ENCODE data around the gene RAPH1. TPM values are rescaled to one million over a fixed set of nuclear protein-coding genes. Genes with fewer than 3 reads are reported as not detected.

The RAPH1 gene
- total RNA-seq, 1 experiment from 2014 or later = 9.4 TPM

DNA sequence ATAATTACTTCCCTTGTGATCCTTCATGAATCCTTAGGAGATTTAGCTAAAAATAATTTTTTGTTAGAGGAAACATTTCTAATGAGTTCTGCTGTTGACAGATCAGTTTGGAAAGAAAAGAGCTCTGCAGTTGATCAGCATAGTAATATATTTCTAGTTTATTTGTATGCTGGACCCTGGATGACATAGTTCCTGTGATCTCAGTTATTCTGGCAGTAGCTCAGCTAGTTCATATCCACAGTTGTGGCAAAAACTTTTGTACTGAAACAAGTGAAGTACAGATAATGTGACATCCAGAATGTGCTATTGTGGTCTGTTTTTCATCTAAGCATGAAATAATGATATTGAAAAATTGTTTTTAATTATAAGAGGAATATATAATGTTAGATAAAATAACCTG lies 173.2 kb downstream of the RAPH1 start:
- no peak for DNase-seq (ENCODE audit: low read depth)

DNA sequence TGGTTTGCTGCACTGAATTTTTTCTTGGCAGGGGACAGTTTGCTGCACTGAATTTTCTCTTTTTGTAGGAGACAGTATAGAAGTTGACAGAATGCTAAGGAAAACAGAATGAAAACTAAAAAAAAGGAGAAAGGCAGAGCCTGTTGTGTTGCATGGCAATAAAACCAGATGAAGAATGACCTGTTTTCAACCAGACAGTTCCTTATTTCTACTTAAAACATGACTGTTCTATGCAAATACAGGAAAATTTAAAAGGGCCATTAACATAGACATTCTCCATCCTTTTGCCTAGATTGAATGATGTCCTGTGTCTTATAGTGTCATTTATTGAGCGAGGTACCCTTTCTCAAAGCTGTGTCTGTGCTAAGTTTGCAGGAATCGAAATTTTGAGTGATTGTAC lies 173.6 kb downstream of the RAPH1 start:
- DNase-seq (ENCODE audit: low read depth) = no peak

DNA sequence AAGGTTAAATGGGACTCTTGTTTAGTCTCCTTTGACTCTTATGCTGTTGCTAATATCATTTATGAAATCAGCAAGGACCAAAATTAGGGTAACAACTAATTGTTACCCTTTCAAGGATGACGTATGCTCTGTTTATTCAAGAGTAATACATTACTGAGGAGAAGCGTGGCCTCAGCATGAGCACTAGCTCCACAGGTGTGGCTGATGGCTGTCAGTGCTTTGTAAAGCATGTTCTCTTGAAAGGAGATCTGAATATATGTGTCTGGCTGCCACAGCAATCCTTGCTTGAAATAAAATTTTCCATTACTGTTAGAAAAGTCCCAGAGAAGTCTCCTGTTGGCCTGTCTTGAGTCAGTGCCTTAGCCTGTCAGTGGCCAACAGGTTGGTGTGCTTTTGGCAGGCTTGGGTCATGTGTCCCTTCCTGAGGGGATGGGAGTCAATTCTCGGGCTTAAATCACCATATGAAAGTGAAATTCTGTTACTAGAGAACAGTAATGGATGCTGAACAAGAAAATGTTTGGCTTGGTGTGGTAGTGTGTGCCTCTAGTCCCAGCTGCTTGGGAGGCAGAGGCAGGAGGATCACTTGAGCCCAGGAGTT lies 174.2 kb downstream of the RAPH1 start:
- no peak for DNase-seq (ENCODE audit: low read depth)

DNA sequence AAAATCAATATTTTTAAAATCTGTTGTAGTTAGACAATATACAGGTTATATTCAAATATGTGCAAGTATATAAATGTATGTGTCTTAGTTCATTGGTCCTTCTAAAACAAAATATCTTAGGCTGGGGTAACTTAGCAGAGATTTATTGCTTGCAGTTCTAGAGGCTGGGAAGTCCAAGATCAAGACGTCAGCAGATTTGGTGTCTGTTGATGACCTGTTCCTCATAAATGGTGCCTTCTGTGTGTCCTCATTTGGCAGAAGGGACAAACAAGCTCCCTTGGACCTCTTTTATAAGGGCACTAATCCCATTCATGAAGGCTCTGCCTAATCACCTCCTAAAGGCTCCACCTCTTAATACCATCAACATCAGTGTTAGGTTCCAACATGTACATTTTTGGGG lies 175.7 kb downstream of the RAPH1 start:
- DNase-seq (ENCODE audit: low read depth) = no peak

DNA sequence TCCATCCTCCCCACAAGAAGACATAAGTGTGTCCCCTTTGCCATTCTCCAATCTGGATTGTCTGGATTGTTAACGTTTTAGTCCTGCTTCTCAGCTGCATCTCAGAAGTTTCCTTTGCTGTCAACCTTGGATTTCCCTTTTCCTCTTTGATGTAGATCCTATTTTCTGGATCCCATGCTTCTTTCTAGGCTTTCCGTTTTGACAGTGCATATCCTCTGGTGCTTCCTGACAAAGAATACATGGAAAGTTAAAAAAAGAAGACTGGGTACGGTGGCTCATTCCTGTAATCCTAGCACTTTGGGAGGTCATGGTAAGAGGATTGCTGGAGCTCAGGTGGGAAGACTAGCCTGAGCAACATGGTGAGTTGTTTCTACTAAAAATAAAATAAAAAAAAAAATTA lies 180.1 kb downstream of the RAPH1 start:
- DNase-seq (ENCODE audit: low read depth) = no peak

DNA sequence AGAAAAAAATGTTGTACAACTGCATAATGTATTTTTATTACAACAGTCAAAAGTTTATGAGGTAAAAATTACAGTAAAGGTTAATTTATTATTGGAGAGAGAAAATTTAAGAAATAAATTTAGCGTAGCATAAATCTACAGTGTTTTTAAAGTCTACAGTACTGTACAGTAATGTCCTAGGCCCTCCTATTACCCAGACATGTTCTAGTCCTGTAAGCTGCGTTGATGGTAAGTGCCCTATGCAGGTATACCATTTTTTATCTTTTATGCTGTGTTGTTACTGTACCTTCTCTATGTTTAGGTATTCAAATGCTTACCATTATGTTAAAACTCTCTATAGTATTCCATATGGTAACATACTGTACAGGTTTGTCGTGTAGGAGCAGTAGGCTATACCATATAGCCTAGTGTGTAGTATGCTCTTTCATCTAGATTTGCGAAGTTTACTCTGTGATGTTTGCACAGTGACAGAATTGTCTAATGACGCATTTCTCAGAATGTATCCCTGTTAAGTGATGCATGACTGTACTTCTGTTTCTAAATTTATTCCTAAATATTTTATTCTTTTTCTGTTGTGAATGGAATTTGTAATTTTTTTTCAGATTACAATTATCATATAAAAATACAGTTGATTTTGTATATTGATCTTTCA lies 182.4 kb downstream of the RAPH1 start:
- no peak for DNase-seq (ENCODE audit: low read depth)

DNA sequence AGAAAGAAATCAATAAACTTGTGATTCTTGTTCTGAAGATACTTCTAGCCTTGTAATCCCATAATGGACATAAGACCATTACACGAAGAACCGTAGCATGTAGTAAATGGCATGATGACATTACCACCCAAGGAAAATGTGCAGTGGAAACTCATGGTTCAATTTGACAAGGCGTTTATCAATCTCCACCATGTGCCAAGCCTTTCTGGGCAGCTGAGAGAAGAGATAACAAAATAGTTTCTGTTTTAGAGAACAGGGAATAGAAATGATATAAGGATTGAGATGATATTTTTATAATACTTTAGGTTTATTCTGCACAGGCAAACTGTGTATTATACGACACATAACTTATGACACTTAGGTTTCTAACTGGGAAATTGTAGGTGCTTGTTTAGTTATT lies 187.7 kb downstream of the RAPH1 start:
- DNase-seq (ENCODE audit: low read depth) = no peak

DNA sequence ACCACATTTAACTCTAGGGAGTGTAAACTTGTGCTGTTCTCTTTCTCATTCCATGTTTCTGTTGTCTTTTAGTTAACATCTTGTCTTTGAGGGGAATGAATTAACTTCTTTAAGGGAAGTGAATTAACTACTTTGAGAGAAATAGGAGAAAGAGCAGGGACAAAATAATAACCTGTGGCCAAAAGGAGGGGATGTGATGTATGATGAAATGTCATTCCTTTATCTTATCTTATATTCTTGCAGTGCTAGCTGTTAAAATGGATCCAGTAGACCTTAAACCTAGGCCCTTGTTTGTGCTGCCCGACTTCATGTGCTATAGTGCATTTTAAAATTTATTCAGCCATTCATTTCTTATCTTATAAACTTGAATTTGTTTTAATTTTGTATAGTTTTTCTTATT lies 188.5 kb downstream of the RAPH1 start:
- no peak for DNase-seq (ENCODE audit: low read depth)

DNA sequence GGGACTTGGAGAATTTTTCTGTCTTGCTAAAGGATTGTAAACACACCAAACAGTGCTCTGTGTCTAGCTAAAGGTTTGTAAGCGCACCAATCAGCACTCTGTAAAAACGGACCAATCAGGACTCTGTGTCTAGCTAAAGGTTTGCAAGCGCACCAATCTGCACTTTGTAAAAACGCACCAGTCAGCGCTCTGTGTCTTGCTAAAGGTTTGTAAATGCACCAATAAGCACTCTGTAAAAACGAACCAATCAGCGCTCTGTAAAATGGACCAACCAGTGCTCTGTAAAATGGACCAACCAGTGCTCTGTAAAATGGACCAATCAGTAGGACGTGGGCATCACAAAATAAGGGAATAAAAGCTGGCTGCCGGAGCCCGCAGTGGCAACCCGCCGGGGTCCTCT lies 190.4 kb downstream of the RAPH1 start:
- DNase-seq (ENCODE audit: low read depth) = no peak

Other genes with a start within 250 kb of the RAPH1 start
- gene ABI2, start 206.9 kb downstream of the RAPH1 start, total RNA-seq (2014; rRNA removed; shearing (Covaris generic)) = 35.6 and 35.7 TPM in 2 replicates
- gene CD28, start 171.3 kb upstream of the RAPH1 start, total RNA-seq (2014; rRNA removed; shearing (Covaris generic)) = not detected in 2 replicates

Data from RPMI7951 (cell line).